Measurements from ENCODE around the gene DMRT1. TPM values are rescaled to one million over a fixed set of nuclear protein-coding genes. Genes with fewer than 3 reads are reported as not detected.

Gene DMRT1
- total RNA-seq, 2 donors from 2014 or later: not detected

DNA sequence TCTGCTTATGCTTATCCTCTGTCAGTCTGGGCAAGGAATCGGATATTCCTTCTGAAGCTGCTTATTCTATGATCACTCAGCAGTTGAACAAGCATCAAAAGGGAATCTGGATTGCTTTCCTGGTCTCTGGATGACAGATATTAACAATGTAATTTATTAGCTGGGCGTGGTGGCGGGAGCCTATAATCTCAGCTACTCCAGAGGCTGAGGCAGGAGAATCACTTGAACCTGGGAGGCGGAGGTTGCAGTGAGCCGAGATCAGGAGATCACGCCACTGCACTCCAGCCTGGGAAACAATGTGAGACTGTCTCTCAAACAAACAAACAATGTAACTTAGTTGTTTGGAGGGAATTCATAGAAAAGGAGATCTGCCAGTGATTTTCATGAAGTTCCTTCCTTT, 45.4 kb downstream of the DMRT1 start:
- H3K4me3 Mint-ChIP-seq: no peak overlapping the region
- no peaks in the 10 kb centered on the region for H3K4me1 ChIP-seq (ENCODE audit: control insufficient read depth, insufficient read depth, low read length)
- no peaks in the 10 kb centered on the region for H3K36me3 ChIP-seq (ENCODE audit: control insufficient read depth, insufficient read depth, low read length)
- no peak overlapping the region for H3K27ac ChIP-seq (ENCODE audit: low read depth, low read length)
- H3K9me3 Mint-ChIP-seq: no peaks in the 10 kb centered on the region
- no peaks in the 10 kb centered on the region for H3K27me3 ChIP-seq (ENCODE audit: control insufficient read depth, insufficient read depth, low read length, poor library complexity, severe bottlenecking)
- WGBS, 2 experiments (ENCODE audit: insufficient coverage in 1 of 2, insufficient read length in 1 of 2): 93% methylated on average over 6 of the region's 6 CpGs
- H3K9me3 ChIP-seq (ENCODE audit: control insufficient read depth, low read length): no peaks in the 10 kb centered on the region
- peaks cover 4% of the 10 kb centered on the region for H3K4me1 Mint-ChIP-seq
- H3K27me3 Mint-ChIP-seq (ENCODE audit: insufficient read depth): peaks cover 4% of the 10 kb centered on the region
- no peak overlapping the region for H3K9ac ChIP-seq (ENCODE audit: extremely low read depth, low read length, poor library complexity, severe bottlenecking)
- no peak overlapping the region for H3K4me3 ChIP-seq (ENCODE audit: low read length)
- no peaks in the 10 kb centered on the region for H3K36me3 Mint-ChIP-seq (ENCODE audit: low read depth)
- H3K27ac Mint-ChIP-seq: no peak overlapping the region
- TF ChIP-seq, protein P1, sequence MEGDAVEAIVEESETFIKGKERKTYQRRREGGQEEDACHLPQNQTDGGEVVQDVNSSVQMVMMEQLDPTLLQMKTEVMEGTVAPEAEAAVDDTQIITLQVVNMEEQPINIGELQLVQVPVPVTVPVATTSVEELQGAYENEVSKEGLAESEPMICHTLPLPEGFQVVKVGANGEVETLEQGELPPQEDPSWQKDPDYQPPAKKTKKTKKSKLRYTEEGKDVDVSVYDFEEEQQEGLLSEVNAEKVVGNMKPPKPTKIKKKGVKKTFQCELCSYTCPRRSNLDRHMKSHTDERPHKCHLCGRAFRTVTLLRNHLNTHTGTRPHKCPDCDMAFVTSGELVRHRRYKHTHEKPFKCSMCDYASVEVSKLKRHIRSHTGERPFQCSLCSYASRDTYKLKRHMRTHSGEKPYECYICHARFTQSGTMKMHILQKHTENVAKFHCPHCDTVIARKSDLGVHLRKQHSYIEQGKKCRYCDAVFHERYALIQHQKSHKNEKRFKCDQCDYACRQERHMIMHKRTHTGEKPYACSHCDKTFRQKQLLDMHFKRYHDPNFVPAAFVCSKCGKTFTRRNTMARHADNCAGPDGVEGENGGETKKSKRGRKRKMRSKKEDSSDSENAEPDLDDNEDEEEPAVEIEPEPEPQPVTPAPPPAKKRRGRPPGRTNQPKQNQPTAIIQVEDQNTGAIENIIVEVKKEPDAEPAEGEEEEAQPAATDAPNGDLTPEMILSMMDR (conservative IDR thresholded peaks at IDR 0.05): no peak
- no peak for DNase-seq

DNA sequence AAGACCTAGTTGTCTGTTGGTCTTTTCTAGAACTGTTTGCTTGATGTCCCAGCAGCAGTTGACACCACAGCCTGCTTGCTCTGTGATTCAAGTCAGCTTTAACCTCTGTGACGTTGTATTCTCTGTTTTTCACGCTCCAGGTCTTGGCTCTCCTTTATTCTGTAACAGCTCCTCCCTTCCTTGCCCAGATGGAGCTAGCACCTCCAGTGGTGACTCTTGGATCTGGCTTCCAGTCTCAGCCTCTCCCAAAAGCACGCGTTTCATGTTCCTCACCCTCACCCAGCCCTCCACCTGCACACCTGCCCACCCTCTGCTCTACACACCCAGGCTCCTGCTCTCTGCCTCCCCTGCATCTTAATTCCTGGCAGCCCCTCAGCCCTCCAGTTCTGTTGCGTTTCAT, 50.6 kb downstream of the DMRT1 start:
- no peak overlapping the region for H3K27ac Mint-ChIP-seq
- peak; percentile 62 for DNase-seq
- 74 to 85% methylated on average over 4 to 5 of the region's 5 CpGs for WGBS, 2 experiments (ENCODE audit: insufficient coverage in 1 of 2, insufficient read length in 1 of 2)

DNA sequence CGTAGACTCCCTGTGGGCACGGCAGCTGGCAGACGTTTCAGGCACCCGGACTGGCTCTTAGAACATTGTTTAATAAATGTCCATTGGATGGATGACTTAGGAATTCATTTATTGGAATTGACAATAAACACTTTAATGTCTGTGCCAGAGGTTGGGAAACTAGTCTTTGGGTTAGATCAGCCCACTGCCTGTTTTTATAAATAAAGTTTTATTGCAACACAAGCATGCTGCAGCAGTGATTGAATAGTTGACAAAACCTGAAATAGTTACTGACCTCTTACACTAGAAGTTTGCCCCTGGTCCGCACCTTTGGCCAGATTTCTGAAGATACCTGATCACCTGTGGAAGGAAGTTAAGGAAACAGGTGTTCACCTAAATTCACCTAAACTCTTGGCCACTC, 51.6 kb downstream of the DMRT1 start:
- 80 to 85% methylated on average over 1 to 5 of the region's 5 CpGs for WGBS, 2 experiments (ENCODE audit: insufficient coverage in 1 of 2, insufficient read length in 1 of 2)

More for the DNA sequence above, 50.6 kb downstream of the DMRT1 start:
- no peak overlapping the region for H3K27ac ChIP-seq (ENCODE audit: low read depth, low read length)
- TF ChIP-seq, protein P1 (conservative IDR thresholded peaks at IDR 0.05): peak; percentile 59
- no peak overlapping the region for H3K4me3 ChIP-seq (ENCODE audit: low read length)
- no peaks in the 10 kb centered on the region for H3K27me3 ChIP-seq (ENCODE audit: control insufficient read depth, insufficient read depth, low read length, poor library complexity, severe bottlenecking)
- H3K27me3 Mint-ChIP-seq (ENCODE audit: insufficient read depth): peaks cover 15% of the 10 kb centered on the region
- no peaks in the 10 kb centered on the region for H3K9me3 Mint-ChIP-seq
- no peak overlapping the region for H3K4me3 Mint-ChIP-seq
- no peaks in the 10 kb centered on the region for H3K4me1 Mint-ChIP-seq
- no peaks in the 10 kb centered on the region for H3K36me3 Mint-ChIP-seq (ENCODE audit: low read depth)
- H3K4me1 ChIP-seq (ENCODE audit: control insufficient read depth, insufficient read depth, low read length): no peaks in the 10 kb centered on the region
- H3K9me3 ChIP-seq (ENCODE audit: control insufficient read depth, low read length): no peaks in the 10 kb centered on the region
- H3K9ac ChIP-seq (ENCODE audit: extremely low read depth, low read length, poor library complexity, severe bottlenecking): no peak overlapping the region
- H3K36me3 ChIP-seq (ENCODE audit: control insufficient read depth, insufficient read depth, low read length): no peaks in the 10 kb centered on the region

More for the DNA sequence above, 51.6 kb downstream of the DMRT1 start:
- Histone ChIP-seq H3K9me3 (ENCODE audit: control insufficient read depth, low read length) (no peaks in the 10 kb centered on the region), H3K4me1 (ENCODE audit: control insufficient read depth, insufficient read depth, low read length) (no peaks in the 10 kb centered on the region), H3K27ac (ENCODE audit: low read depth, low read length) (no peak overlapping the region), H3K4me3 (ENCODE audit: low read length) (no peak overlapping the region), H3K27me3 (ENCODE audit: control insufficient read depth, insufficient read depth, low read length, poor library complexity, severe bottlenecking) (no peaks in the 10 kb centered on the region), H3K9ac (ENCODE audit: extremely low read depth, low read length, poor library complexity, severe bottlenecking) (no peak overlapping the region), H3K36me3 (ENCODE audit: control insufficient read depth, insufficient read depth, low read length) (no peaks in the 10 kb centered on the region)
- Mint-ChIP-seq H3K36me3 (ENCODE audit: low read depth) (no peaks in the 10 kb centered on the region), H3K4me1 (no peaks in the 10 kb centered on the region), H3K27me3 (ENCODE audit: insufficient read depth) (peaks cover 15% of the 10 kb centered on the region), H3K4me3 (no peak overlapping the region), H3K27ac (no peak overlapping the region), H3K9me3 (no peaks in the 10 kb centered on the region)
- DNase-seq: no peak
- TF ChIP-seq, protein P1 (conservative IDR thresholded peaks at IDR 0.05): no peak

All from endodermal cell (in vitro differentiated cells).